ENCODE data around the gene SLC25A45.
A peak's percentile ranks its signal among the peaks of the same experiment; 100 is the strongest.

The SLC25A45 gene

DNA sequence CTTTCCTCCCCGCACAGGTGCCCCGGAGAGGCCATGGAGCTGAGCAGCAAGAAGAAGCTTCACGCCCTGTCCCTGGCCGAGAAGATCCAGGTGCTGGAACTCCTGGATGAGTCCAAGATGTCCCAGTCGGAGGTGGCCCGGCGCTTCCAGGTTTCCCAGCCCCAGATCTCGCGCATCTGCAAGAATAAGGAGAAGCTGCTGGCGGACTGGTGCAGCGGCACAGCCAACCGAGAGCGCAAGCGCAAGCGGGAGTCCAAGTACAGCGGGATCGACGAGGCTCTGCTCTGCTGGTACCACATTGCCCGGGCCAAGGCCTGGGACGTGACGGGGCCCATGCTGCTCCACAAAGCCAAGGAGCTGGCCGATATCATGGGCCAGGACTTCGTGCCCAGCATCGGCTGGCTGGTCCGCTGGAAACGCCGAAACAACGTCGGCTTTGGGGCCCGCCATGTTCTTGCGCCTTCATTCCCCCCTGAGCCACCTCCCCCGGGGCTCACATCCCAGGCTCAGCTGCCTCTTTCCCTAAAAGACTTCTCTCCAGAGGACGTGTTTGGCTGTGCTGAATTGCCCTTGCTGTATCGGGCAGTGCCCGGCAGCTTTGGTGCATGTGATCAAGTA lies 26.6 kb downstream of the SLC25A45 start:
- H2AFZ ChIP-seq (ENCODE audit: low read length): no peak overlapping the region
- H3K9me3 ChIP-seq (replicated peaks; ENCODE audit: insufficient read depth, low read length): no peaks in the 10 kb centered on the region
- no peaks in the 10 kb centered on the region for H3K36me3 ChIP-seq (replicated peaks; ENCODE audit: insufficient read depth, low read length)
- no peaks in the 10 kb centered on the region for H4K20me1 ChIP-seq (ENCODE audit: insufficient read depth, low read length)
- H3K4me3 ChIP-seq (ENCODE audit: low read length): peak overlapping the region; percentile 74; the same call in 1 of the 2 replicates
- no peak overlapping the region for H3K27ac ChIP-seq (ENCODE audit: low read length)
- H3K4me2 ChIP-seq (ENCODE audit: low read depth, low read length): peak overlapping the region; percentile 91
- peaks cover 16% of the 10 kb centered on the region for H3F3A ChIP-seq (ENCODE audit: insufficient read depth, low read length)
- TF ChIP-seq, protein P1, sequence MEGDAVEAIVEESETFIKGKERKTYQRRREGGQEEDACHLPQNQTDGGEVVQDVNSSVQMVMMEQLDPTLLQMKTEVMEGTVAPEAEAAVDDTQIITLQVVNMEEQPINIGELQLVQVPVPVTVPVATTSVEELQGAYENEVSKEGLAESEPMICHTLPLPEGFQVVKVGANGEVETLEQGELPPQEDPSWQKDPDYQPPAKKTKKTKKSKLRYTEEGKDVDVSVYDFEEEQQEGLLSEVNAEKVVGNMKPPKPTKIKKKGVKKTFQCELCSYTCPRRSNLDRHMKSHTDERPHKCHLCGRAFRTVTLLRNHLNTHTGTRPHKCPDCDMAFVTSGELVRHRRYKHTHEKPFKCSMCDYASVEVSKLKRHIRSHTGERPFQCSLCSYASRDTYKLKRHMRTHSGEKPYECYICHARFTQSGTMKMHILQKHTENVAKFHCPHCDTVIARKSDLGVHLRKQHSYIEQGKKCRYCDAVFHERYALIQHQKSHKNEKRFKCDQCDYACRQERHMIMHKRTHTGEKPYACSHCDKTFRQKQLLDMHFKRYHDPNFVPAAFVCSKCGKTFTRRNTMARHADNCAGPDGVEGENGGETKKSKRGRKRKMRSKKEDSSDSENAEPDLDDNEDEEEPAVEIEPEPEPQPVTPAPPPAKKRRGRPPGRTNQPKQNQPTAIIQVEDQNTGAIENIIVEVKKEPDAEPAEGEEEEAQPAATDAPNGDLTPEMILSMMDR (IDR thresholded peaks at IDR 0.05; ENCODE audit: low read length): no peak
- TF ChIP-seq EZH2phosphoT487 (IDR thresholded peaks at IDR 0.05; ENCODE audit: low read length): no peak
- no peak for TF ChIP-seq EZH2 (optimal IDR thresholded peaks at IDR 0.05; ENCODE audit: low read depth, low read length)
- H3K4me1 ChIP-seq (ENCODE audit: low read length): peaks cover 11% of the 10 kb centered on the region; the same call in 1 of the 2 replicates
- H3K27me3 ChIP-seq (replicated peaks; ENCODE audit: insufficient read depth, low read length): no peaks in the 10 kb centered on the region
- DNase-seq: no peak
- no peaks in the 10 kb centered on the region for H3K9me2 ChIP-seq (replicated peaks; ENCODE audit: insufficient read depth, low read length)
- H3K79me2 ChIP-seq (ENCODE audit: low read length): no peaks in the 10 kb centered on the region
- H3K9ac ChIP-seq (ENCODE audit: low read length): peak overlapping the region; percentile 68; the same call in 1 of the 2 replicates

DNA sequence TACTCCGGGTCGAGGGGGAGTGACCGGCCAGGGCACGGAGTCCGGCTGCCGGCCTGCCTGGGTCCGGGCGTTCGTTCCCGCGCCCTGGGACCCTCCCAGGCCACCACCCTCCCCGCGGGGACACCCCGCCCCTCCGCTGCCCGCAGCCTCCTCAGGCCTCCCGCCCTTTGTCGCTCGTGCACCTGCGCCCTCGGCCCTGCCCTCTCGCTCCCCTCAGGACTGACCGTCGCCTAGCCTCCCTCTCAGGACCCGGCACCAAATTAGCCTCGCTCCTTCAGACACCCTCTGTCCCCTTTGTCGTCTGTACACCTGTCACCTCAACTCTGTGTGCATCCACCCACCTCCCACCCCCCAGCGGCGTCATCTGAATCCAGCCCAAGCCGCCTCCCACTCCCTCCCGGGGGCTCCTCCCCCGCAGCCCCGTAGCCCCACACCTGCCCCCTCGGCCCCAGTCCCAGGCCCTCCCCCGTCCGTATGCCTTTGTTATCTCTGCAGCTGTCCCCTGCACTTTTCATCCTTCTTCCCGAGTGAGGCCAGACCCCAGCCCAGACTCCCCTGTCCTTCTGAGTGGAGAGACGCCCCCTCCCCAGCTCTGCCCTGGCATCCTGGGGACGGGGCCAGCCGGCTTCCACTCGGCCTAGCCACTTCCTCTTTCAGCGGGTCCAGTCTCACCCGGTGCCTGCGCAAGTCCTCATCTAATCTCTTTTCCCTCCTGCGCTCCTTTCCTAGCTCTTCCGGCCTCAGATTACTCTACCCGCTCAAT lies 27.3 kb downstream of the SLC25A45 start:
- H4K20me1 ChIP-seq (ENCODE audit: insufficient read depth, low read length): no peaks in the 10 kb centered on the region
- peaks cover 11% of the 10 kb centered on the region; the same call in 1 of the 2 replicates for H3K4me1 ChIP-seq (ENCODE audit: low read length)
- H3K27ac ChIP-seq (ENCODE audit: low read length): no peak overlapping the region; the same call in 1 of the 2 replicates
- H3K4me3 ChIP-seq (ENCODE audit: low read length): peak overlapping the region; percentile 74
- peak overlapping the region; percentile 68 for H3K9ac ChIP-seq (ENCODE audit: low read length)
- H3K79me2 ChIP-seq (ENCODE audit: low read length): no peaks in the 10 kb centered on the region
- peaks cover 16% of the 10 kb centered on the region for H3F3A ChIP-seq (ENCODE audit: insufficient read depth, low read length)
- H3K4me2 ChIP-seq (ENCODE audit: low read depth, low read length): peak overlapping the region; percentile 91
- DNase-seq: peak; percentile 59
- H3K27me3 ChIP-seq (replicated peaks; ENCODE audit: insufficient read depth, low read length): no peaks in the 10 kb centered on the region
- H2AFZ ChIP-seq (ENCODE audit: low read length): peak overlapping the region; percentile 80
- no peaks in the 10 kb centered on the region for H3K9me3 ChIP-seq (replicated peaks; ENCODE audit: insufficient read depth, low read length)
- no peaks in the 10 kb centered on the region for H3K9me2 ChIP-seq (replicated peaks; ENCODE audit: insufficient read depth, low read length)
- TF ChIP-seq EZH2 (optimal IDR thresholded peaks at IDR 0.05; ENCODE audit: low read depth, low read length) (no peak), EZH2phosphoT487 (IDR thresholded peaks at IDR 0.05; ENCODE audit: low read length) (no peak)
- TF ChIP-seq, protein P1 (IDR thresholded peaks at IDR 0.05; ENCODE audit: low read length): no peak
- no peaks in the 10 kb centered on the region for H3K36me3 ChIP-seq (replicated peaks; ENCODE audit: insufficient read depth, low read length)

DNA sequence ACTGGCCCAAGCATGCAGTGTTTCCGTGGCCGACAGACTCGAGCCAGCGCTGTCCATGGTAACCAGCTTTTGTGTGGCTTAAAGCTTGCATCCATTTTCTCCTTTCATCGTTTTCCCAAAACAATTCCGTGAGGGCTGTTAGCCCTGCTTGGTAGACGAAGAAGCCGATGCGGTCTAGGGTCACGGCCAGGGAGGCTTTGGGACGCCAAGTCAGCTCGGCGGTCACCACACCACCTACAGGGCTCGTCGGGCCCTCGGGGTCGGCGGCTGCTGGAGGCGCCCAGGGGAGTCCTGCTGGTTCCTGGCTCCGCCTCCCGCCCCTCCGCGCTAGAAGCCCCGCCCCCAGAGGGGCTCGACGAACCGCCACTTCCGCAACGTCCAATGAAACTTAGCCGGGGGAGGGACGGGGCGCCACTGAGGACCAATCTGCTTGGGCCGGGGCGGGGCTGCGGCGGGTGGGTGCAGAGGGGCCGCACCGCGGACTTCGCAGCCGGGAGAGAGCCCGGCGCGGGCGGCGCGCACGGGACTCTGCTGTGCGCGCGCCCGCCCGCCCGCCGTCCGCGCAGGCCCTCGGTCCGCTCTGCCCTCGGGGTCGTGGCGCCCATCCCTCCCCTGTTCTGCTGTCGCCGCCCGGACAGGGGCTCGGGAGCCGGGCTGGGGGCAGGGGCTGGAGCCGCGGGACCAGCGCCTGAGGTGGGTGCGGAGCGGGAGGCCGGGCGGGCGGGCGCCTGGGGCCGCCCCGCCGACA lies 28.0 kb downstream of the SLC25A45 start, which contains the start of gene TIGD3:
Gene TIGD3, plus strand, starts transcription at position 487 of the 748 bp plus-strand sequence. CDS start 1,058 bp downstream, outside the sequence.
- Histone ChIP-seq H3K4me1 (ENCODE audit: low read length) (peaks cover 11% of the 10 kb centered on the region; the same call in 1 of the 2 replicates), H3K9ac (ENCODE audit: low read length) (peak within 1 kb of the TSS; percentile 68), H2AFZ (ENCODE audit: low read length) (peak within 1 kb of the TSS; percentile 80), H3K27me3 (replicated peaks; ENCODE audit: insufficient read depth, low read length) (no peaks in the 10 kb centered on the region), H3K4me2 (ENCODE audit: low read depth, low read length) (peak within 1 kb of the TSS; percentile 91), H3K4me3 (ENCODE audit: low read length) (peak within 1 kb of the TSS; percentile 74), H3F3A (ENCODE audit: insufficient read depth, low read length) (peaks cover 16% of the 10 kb centered on the region), H3K9me2 (replicated peaks; ENCODE audit: insufficient read depth, low read length) (no peaks in the 10 kb centered on the region), H3K27ac (ENCODE audit: low read length) (no peak within 1 kb of the TSS; the same call in 1 of the 2 replicates), H3K36me3 (replicated peaks; ENCODE audit: insufficient read depth, low read length) (no peaks in the 10 kb centered on the region), H3K9me3 (replicated peaks; ENCODE audit: insufficient read depth, low read length) (no peaks in the 10 kb centered on the region), H3K79me2 (ENCODE audit: low read length) (no peaks in the 10 kb centered on the region), H4K20me1 (ENCODE audit: insufficient read depth, low read length) (no peaks in the 10 kb centered on the region)
- TF ChIP-seq EZH2 (optimal IDR thresholded peaks at IDR 0.05; ENCODE audit: low read depth, low read length) (no peak), EZH2phosphoT487 (IDR thresholded peaks at IDR 0.05; ENCODE audit: low read length) (no peak)
- TF ChIP-seq, protein P1 (IDR thresholded peaks at IDR 0.05; ENCODE audit: low read length): no peak
- peak; percentile 97 for DNase-seq

Measured in MM.1S (cell line).